DMS79 treated with DMSO at 0.1 percent for 48 hours (cell line): ENCODE measurements around the gene BATF3.
"Not testable (repeated sequence)": the region's sequence is repeated elsewhere in the genome, so short reads cannot be mapped to it uniquely, and the experiment has no call there.

Source experiments
- DNase-seq: peaks from one replicate; lab custom pipeline; 2025; lab: John Stamatoyannopoulos, UW

The BATF3 gene

GRCh38 chr1:212699625-212700222 lies at the start of gene BATF3:
TSS of gene BATF3 (minus strand) at chr1:212699840. CDS start at chr1:212699762, 78 bp downstream.
- no peak for DNase-seq

- DNase-seq: no peak
Measured at GRCh38 chr1:212746546-212746945, 46.9 kb upstream of the BATF3 start.

GRCh38 chr1:212745303-212745702 lies 45.7 kb upstream of the BATF3 start:
- no peak for DNase-seq

GRCh38 chr1:212743901-212744475 lies 44.3 kb upstream of the BATF3 start:
- no peak for DNase-seq

GRCh38 chr1:212738330-212738729 lies 38.7 kb upstream of the BATF3 start:
- DNase-seq: no peak

GRCh38 chr1:212737559-212737958 lies 37.9 kb upstream of the BATF3 start:
- DNase-seq: no peak

- DNase-seq: no peak
Measured at GRCh38 chr1:212733109-212733508, 33.5 kb upstream of the BATF3 start.

GRCh38 chr1:212731630-212732029 lies 32.0 kb upstream of the BATF3 start:
- DNase-seq: no peak

GRCh38 chr1:212728606-212729005 lies 29.0 kb upstream of the BATF3 start:
- DNase-seq: no peak

- DNase-seq: no peak
Measured at GRCh38 chr1:212727386-212728181, 27.9 kb upstream of the BATF3 start.

- DNase-seq: not testable (repeated sequence)
Measured at GRCh38 chr1:212724679-212725078, 25.0 kb upstream of the BATF3 start.

- DNase-seq: no peak
Measured at GRCh38 chr1:212722270-212722957, 22.8 kb upstream of the BATF3 start.

- no peak for DNase-seq
Measured at GRCh38 chr1:212721388-212722247, 22.0 kb upstream of the BATF3 start.

GRCh38 chr1:212719633-212720032 lies 20.0 kb upstream of the BATF3 start:
- no peak for DNase-seq

- no peak for DNase-seq
Measured at GRCh38 chr1:212718499-212718898, 18.9 kb upstream of the BATF3 start.

GRCh38 chr1:212716161-212716560 lies 16.5 kb upstream of the BATF3 start:
- DNase-seq: no peak

- DNase-seq: no peak
Measured at GRCh38 chr1:212713465-212714136, 14.0 kb upstream of the BATF3 start.

GRCh38 chr1:212712451-212713303 lies 13.0 kb upstream of the BATF3 start:
- no peak for DNase-seq

GRCh38 chr1:212711974-212712373 lies 12.3 kb upstream of the BATF3 start:
- not testable (repeated sequence) for DNase-seq

GRCh38 chr1:212710566-212710965 lies 10.9 kb upstream of the BATF3 start:
- DNase-seq: no peak
